Right atrium auricular region (tissue), 2 donors: Measurements from ENCODE around the gene DLG3. TPM values are rescaled to one million over a fixed set of nuclear protein-coding genes. Genes with fewer than 3 reads are reported as not detected.

Experiments
- DNase-seq: peaks from one replicate; pipeline ENCODE4 v3.0.0-alpha.2; 2019; ENCODE audit warnings: low spot score
- H3K27ac ChIP-seq, 2 donors: fragments of 200-600 bp; sonication (generic); 1 replicate in 1 of 2; 2 replicates in 1 of 2; pipeline ENCODE4 v1.5.1; 2016 to 2019
- H3K27me3 ChIP-seq, 2 donors: fragments of 200-600 bp; sonication (generic); one replicate each; pipeline versions ENCODE4 v1.5.1 to v1.6.0; 2017 to 2019
- H3K36me3 ChIP-seq: fragments of 200-600 bp; sonication (generic); one replicate; pipeline ENCODE4 v1.5.1; 2016
- H3K4me1 ChIP-seq, 2 donors: fragments of 200-600 bp; sonication (generic); one replicate each; pipeline versions ENCODE4 v1.5.1 to v1.6.0; 2017 to 2019
- H3K4me3 ChIP-seq, 2 donors: fragments of 200-600 bp; sonication (generic); 1 replicate in 1 of 2; 2 replicates in 1 of 2; pipeline ENCODE4 v1.5.1; 2017 to 2019; ENCODE audit warnings: mild to moderate bottlenecking in 1 of 2, moderate library complexity in 1 of 2
- H3K9me3 ChIP-seq, 2 donors: fragments of 200-600 bp; sonication (generic); one replicate each; pipeline ENCODE4 v1.5.1; 2019
- CTCF ChIP-seq, 2 donors: fragments of 200-600 bp; sonication (generic); IDR thresholded peaks; one replicate each; pipeline ENCODE4 v1.5.1; 2019; ENCODE audit warnings: antibody characterized with exemption in 2 of 2
- total RNA-seq, 2 donors: library from RNA; depleted of rRNA; stranded (reverse); fragments of >200 nt; gene quantifications; one replicate each; pipeline ENCODE4 v1.1.0, GENCODE V29; 2016

DLG3 gene
- total RNA-seq, 2 donors from 2014 or later, result 8.8 to 34.6 TPM

- DNase-seq, result no peak
- Histone ChIP-seq H3K27ac (no peak overlapping the region), H3K36me3 (no peaks in the 10 kb centered on the region), H3K9me3 (no peaks in the 10 kb centered on the region), H3K27me3 (no peaks in the 10 kb centered on the region), H3K4me3 (no peak overlapping the region), H3K4me1 (peaks cover 0 to 12% of the 10 kb centered on the region in 2 donors)
- no peak for TF ChIP-seq CTCF (IDR thresholded peaks at IDR 0.05)
Measured at GRCh38 chrX:70449457-70449966, 4.9 kb downstream of the DLG3 start.

- Histone ChIP-seq H3K36me3 (no peaks in the 10 kb centered on the region), H3K9me3 (no peaks in the 10 kb centered on the region), H3K4me1 (peaks cover 0 to 8% of the 10 kb centered on the region in 2 donors), H3K4me3 (peak overlapping the region; percentile 37 to 57), H3K27me3 (no peaks in the 10 kb centered on the region), H3K27ac (peak overlapping the region; percentile 48 to 64)
- no peak for DNase-seq
- peak; percentile 30 to 73 for TF ChIP-seq CTCF (IDR thresholded peaks at IDR 0.05)
Measured at GRCh38 chrX:70452143-70452733, 7.6 kb downstream of the DLG3 start.

GRCh38 chrX:70453024-70453618 is 8.5 kb downstream of the DLG3 start:
- no peak for TF ChIP-seq CTCF (IDR thresholded peaks at IDR 0.05)
- no peak overlapping the region for H3K27ac ChIP-seq
- H3K36me3 ChIP-seq, result no peaks in the 10 kb centered on the region
- no peaks in the 10 kb centered on the region for H3K9me3 ChIP-seq
- no peak for DNase-seq
- peak overlapping the region in 1 of 2 donors; percentile 57 for H3K4me3 ChIP-seq
- H3K27me3 ChIP-seq, result no peaks in the 10 kb centered on the region
- peaks cover 0 to 8% of the 10 kb centered on the region in 2 donors for H3K4me1 ChIP-seq

GRCh38 chrX:70454441-70455365 is 10.1 kb downstream of the DLG3 start:
- no peaks in the 10 kb centered on the region for H3K36me3 ChIP-seq
- H3K4me3 ChIP-seq, result peak overlapping the region; percentile 50 to 56
- peak; percentile 69 for DNase-seq
- peaks cover 0 to 8% of the 10 kb centered on the region in 2 donors for H3K4me1 ChIP-seq
- no peaks in the 10 kb centered on the region for H3K9me3 ChIP-seq
- H3K27me3 ChIP-seq, result no peaks in the 10 kb centered on the region
- TF ChIP-seq CTCF (IDR thresholded peaks at IDR 0.05), result peak; percentile 79 to 84
- H3K27ac ChIP-seq, result peak overlapping the region; percentile 82 to 91

GRCh38 chrX:70455366-70456202 is 10.9 kb downstream of the DLG3 start:
- Histone ChIP-seq H3K27ac (peak overlapping the region; percentile 82 to 91), H3K27me3 (no peaks in the 10 kb centered on the region), H3K9me3 (no peaks in the 10 kb centered on the region), H3K36me3 (no peaks in the 10 kb centered on the region), H3K4me1 (peaks cover 0 to 8% of the 10 kb centered on the region in 2 donors), H3K4me3 (peak overlapping the region; percentile 50 to 56)
- no peak for DNase-seq
- TF ChIP-seq CTCF (IDR thresholded peaks at IDR 0.05), result no peak
